OCI-LY7 (cell line): ENCODE data around the gene PRR12. TPM values are rescaled to one million over a fixed set of nuclear protein-coding genes. Genes with fewer than 3 reads are reported as not detected.

Source experiments
- BruUV-seq: library from RNA; stranded (reverse); fragments of 400-500 nt; replicated peaks from 2 replicates; lab custom pipeline; 2021; lab: Mats Ljungman, UMichigan
- CTCF ChIA-PET: fragments of 300-600 bp; sonication (Branson Sonifier 250); formaldehyde crosslinking; loops from one replicate; lab custom pipeline; 2022; ENCODE audit warnings: antibody characterized with exemption; ENCODE audit not compliant: unreplicated experiment; lab: Charles Lee
- POLR2A ChIA-PET: fragments of 300-600 bp; sonication (Branson Sonifier 250); formaldehyde crosslinking; loops from one replicate; lab custom pipeline; 2022; ENCODE audit warnings: antibody characterized with exemption; lab: Charles Lee
- DNase-seq: peaks from one replicate; pipeline ENCODE4 v3.0.0-alpha.2; 2015; ENCODE audit warnings: low spot score
- H2AFZ ChIP-seq: fragments of 200-600 bp; sonication (generic), shearing (Covaris generic); 2 replicates; pipeline ENCODE4 v1.6.1; 2014; ENCODE audit warnings: mild to moderate bottlenecking, antibody characterized with exemption, low read length, moderate library complexity
- H3K27ac ChIP-seq: fragments of 200-600 bp; sonication (generic); 2 replicates; pipeline ENCODE4 v1.5.1; 2014; ENCODE audit warnings: mixed run types, low read depth, mild to moderate bottlenecking, moderate library complexity, low read length, inconsistent platforms; ENCODE audit not compliant: poor library complexity, severe bottlenecking
- H3K36me3 ChIP-seq: fragments of 200-600 bp; sonication (generic); 2 replicates; pipeline ENCODE4 v1.6.1; 2014; ENCODE audit warnings: mild to moderate bottlenecking, antibody characterized with exemption, low read length, moderate library complexity, mixed read lengths; ENCODE audit not compliant: insufficient read depth
- H3K4me1 ChIP-seq: fragments of 200-600 bp; sonication (generic); 2 replicates; pipeline ENCODE4 v1.5.1; 2014; ENCODE audit warnings: mild to moderate bottlenecking, low read length; ENCODE audit not compliant: insufficient read depth, poor library complexity, severe bottlenecking
- H3K4me2 ChIP-seq: fragments of 200-600 bp; sonication (generic); 2 replicates; pipeline ENCODE4 v1.6.1; 2014; ENCODE audit warnings: mild to moderate bottlenecking, low read length
- H3K4me3 ChIP-seq: fragments of 200-600 bp; sonication (generic); 2 replicates; pipeline ENCODE4 v1.5.1; 2014; ENCODE audit warnings: mild to moderate bottlenecking, low read depth, low read length; ENCODE audit not compliant: poor library complexity, severe bottlenecking
- H3K79me2 ChIP-seq: fragments of 200-600 bp; sonication (generic); 2 replicates; pipeline ENCODE4 v1.6.1; 2016; ENCODE audit warnings: low read depth, mild to moderate bottlenecking, low read length, moderate library complexity, mixed read lengths; ENCODE audit not compliant: insufficient read depth
- H3K9me2 ChIP-seq: fragments of 200-600 bp; sonication (generic); 2 replicates; pipeline ENCODE4 v1.6.1; 2016; ENCODE audit warnings: mild to moderate bottlenecking, low read length, mixed read lengths; ENCODE audit not compliant: insufficient read depth
- H3K9me3 ChIP-seq: fragments of 200-600 bp; sonication (generic); 2 replicates; pipeline ENCODE4 v1.6.1; 2014; ENCODE audit warnings: mild to moderate bottlenecking, mixed run types, low read length, mixed read lengths
- H4K20me1 ChIP-seq: fragments of 200-600 bp; sonication (generic); 2 replicates; pipeline ENCODE4 v1.6.1; 2014; ENCODE audit warnings: mild to moderate bottlenecking, antibody characterized with exemption, low read length, moderate library complexity, mixed read lengths; ENCODE audit not compliant: insufficient read depth
- EZH2phosphoT487 ChIP-seq: fragments of 200-600 bp; sonication (generic); IDR thresholded peaks from 2 replicates; pipeline ENCODE4 v1.6.1; 2018; ENCODE audit warnings: low read depth, borderline replicate concordance, mild to moderate bottlenecking, mixed run types, antibody characterized with exemption, low read length, moderate library complexity, mixed read lengths
- intact Hi-C: fragments of 100-400 bp; cut with micrococcal nuclease; formaldehyde crosslinking; loops from one replicate; pipeline ENCODE4 v1.10.0; 2022; ENCODE audit not compliant: unreplicated experiment
- total RNA-seq, 2 experiments: library from RNA; depleted of rRNA in 1 of 2; stranded (reverse); fragments of >200 nt in 1 of 2; shearing (Covaris generic) in 1 of 2; gene quantifications; 2 replicates each; pipeline ENCODE4 v1.2.3, GENCODE V29; 2014 to 2022
- TF ChIP-seq, protein P1 (sequence below): fragments of 200-600 bp; sonication (generic); conservative IDR thresholded peaks from 2 replicates; pipeline ENCODE4 v1.5.1; 2014; ENCODE audit warnings: mild to moderate bottlenecking, antibody characterized with exemption, low read length, moderate library complexity, mixed read lengths

The PRR12 gene
- total RNA-seq, 2 experiments from 2014 or later = 6.5 to 32.8 TPM

DNA sequence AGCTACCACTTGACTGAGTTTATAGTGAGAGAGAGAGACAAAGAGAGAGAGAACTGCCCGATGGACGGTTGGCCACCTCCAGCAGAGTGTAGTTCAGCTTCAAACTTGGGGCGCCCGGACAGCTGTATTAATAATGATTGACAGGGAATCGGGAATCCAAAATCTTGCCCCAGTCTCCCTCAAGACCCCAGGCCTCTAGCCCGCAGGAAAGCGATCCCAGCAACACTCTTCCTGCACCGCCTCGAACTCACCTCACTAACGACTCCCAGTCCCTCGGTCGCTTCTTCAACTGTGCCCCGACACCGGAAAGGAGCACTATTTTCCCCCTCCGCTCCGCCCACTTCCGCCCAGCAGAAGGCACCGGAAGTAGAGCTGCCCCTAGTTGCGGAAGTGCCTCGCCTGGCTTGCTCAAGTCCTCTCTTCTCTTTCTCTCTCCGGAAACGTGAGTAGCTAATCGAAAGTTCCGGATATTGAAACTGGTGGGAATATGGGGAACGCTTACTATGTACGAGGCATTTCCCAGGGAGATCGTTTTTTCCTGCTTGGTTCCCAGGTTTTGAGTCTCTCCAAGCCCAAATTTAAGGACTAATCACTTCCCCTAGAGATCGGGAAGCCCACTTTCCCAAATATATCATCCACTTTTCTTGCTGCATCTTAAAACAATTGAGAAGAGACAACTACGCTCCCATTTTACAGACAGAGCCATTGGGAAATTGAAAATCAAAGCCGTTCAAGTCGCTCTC lies 10.5 kb upstream of the PRR12 start, which contains the start of gene NOSIP:
Gene NOSIP, minus strand, starts transcription at position 293 of the 743 bp plus-strand sequence. CDS start 19,865 bp downstream, outside the sequence.
- ChIA-PET CTCF (no interaction called here), POLR2A (interaction anchor here (1.0 to 2.1 kb wide), 7 partner anchors 8 to 81 kb away, joined by 3 to 9 read pairs (median 3); partner anchors contain the start of gene PRR12)
- Histone ChIP-seq H3K4me1 (peaks cover 18% of the 10 kb centered on the region), H3K9me3 (no peaks in the 10 kb centered on the region), H3K9me2 (no peaks in the 10 kb centered on the region), H3K27ac (peak within 1 kb of the TSS; percentile 40), H3K79me2 (peaks cover 22% of the 10 kb centered on the region), H3K36me3 (peaks cover 7% of the 10 kb centered on the region; the same call in 1 of the 2 replicates), H4K20me1 (no peaks in the 10 kb centered on the region), H3K4me3 (peak within 1 kb of the TSS; percentile 89), H3K4me2 (peak within 1 kb of the TSS; percentile 84), H2AFZ (peak within 1 kb of the TSS; percentile 100)
- intact Hi-C loops = no loop called here
- BruUV-seq = no TSS peak
- DNase-seq = peak; percentile 98
- TF ChIP-seq, protein P1, sequence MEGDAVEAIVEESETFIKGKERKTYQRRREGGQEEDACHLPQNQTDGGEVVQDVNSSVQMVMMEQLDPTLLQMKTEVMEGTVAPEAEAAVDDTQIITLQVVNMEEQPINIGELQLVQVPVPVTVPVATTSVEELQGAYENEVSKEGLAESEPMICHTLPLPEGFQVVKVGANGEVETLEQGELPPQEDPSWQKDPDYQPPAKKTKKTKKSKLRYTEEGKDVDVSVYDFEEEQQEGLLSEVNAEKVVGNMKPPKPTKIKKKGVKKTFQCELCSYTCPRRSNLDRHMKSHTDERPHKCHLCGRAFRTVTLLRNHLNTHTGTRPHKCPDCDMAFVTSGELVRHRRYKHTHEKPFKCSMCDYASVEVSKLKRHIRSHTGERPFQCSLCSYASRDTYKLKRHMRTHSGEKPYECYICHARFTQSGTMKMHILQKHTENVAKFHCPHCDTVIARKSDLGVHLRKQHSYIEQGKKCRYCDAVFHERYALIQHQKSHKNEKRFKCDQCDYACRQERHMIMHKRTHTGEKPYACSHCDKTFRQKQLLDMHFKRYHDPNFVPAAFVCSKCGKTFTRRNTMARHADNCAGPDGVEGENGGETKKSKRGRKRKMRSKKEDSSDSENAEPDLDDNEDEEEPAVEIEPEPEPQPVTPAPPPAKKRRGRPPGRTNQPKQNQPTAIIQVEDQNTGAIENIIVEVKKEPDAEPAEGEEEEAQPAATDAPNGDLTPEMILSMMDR = no peak
- no peak for TF ChIP-seq EZH2phosphoT487

DNA sequence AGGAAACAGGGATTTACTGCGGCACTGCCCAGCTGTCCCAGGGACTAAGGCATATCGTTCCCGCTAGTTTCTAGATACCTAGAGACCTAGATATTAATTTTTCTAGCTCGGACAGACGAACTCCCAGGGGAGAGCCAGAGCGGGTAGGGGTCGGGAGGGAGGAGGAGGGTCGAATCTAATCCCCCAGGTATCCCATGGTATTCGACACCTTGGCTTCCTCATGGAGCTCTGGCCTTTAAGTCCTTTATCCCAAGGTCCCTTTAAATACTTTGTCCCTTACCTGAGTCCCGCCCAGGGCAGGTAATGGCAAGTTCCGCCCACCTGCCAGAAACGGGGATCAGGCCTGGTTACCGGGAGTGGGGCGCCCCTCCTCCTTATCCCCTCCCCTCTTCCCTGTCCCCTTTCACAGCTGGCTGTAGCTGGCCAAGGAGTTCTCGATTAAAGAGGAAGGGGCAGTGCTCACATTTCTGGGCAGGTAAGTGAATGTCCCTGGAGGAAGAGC lies 9.9 kb upstream of the PRR12 start, which contains the start of gene PRRG2:
Gene PRRG2, plus strand, starts transcription at position 310 of the 502 bp plus-strand sequence. CDS start 1,904 bp downstream, outside the sequence.
- H3K27ac ChIP-seq = peak within 1 kb of the TSS; percentile 40
- peaks cover 3% of the 10 kb centered on the region; the same call in 1 of the 2 replicates for H3K36me3 ChIP-seq
- TF ChIP-seq EZH2phosphoT487 = no peak
- TF ChIP-seq, protein P1 = no peak
- BruUV-seq = no TSS peak
- peak within 1 kb of the TSS; percentile 84 for H3K4me2 ChIP-seq
- peaks cover 22% of the 10 kb centered on the region for H3K79me2 ChIP-seq
- H3K9me2 ChIP-seq = no peaks in the 10 kb centered on the region
- H3K9me3 ChIP-seq = no peaks in the 10 kb centered on the region
- H2AFZ ChIP-seq = peak within 1 kb of the TSS; percentile 100
- intact Hi-C loops = no loop called here
- peak within 1 kb of the TSS; percentile 89 for H3K4me3 ChIP-seq
- peaks cover 18% of the 10 kb centered on the region for H3K4me1 ChIP-seq
- ChIA-PET POLR2A (interaction anchor here (1.0 to 2.1 kb wide), 4 partner anchors 8 to 18 kb away, joined by 3 to 9 read pairs (median 4); partner anchors contain the start of gene PRR12), CTCF (no interaction called here)
- no peak for DNase-seq
- no peaks in the 10 kb centered on the region for H4K20me1 ChIP-seq
